HG03378 (cell line): ENCODE results near the gene RBM12.

Experiments used
- ATAC-seq: cut with Tn5 transposase; IDR thresholded peaks from one replicate; pipeline ENCODE4 v1.9.1; 2021; ENCODE audit warnings: mild to moderate bottlenecking, moderate library complexity; ENCODE audit not compliant: unreplicated experiment

The RBM12 gene

GRCh38 chr20:35621560-35621946, 43.1 kb downstream of the RBM12 start:
- no peak for ATAC-seq

- ATAC-seq, result no peak
These were observed 43.7 kb downstream of the RBM12 start for GRCh38 chr20:35620818-35621559.

GRCh38 chr20:35619196-35620095, 45.3 kb downstream of the RBM12 start:
- no peak for ATAC-seq

- ATAC-seq, result no peak
These were observed 46.2 kb downstream of the RBM12 start for GRCh38 chr20:35618263-35619131.

- no peak for ATAC-seq
These were observed 47.1 kb downstream of the RBM12 start for GRCh38 chr20:35617397-35618262.

- no peak for ATAC-seq
These were observed 48.0 kb downstream of the RBM12 start for GRCh38 chr20:35616465-35617396.

GRCh38 chr20:35615667-35616464, 48.8 kb downstream of the RBM12 start, which contains the start of gene SPAG4:
SPAG4 (plus strand) TSS chr20:35615829; CDS start chr20:35616004, 175 bp downstream.
- peak; percentile 84 for ATAC-seq

GRCh38 chr20:35611482-35611881, 53.2 kb downstream of the RBM12 start:
- no peak for ATAC-seq

GRCh38 chr20:35610833-35611427, 53.8 kb downstream of the RBM12 start:
- ATAC-seq, result no peak

GRCh38 chr20:35607003-35607735, 57.5 kb downstream of the RBM12 start:
- ATAC-seq, result no peak

- ATAC-seq, result no peak
These were observed 58.6 kb downstream of the RBM12 start for GRCh38 chr20:35606127-35606526.

- no peak for ATAC-seq
These were observed 60.3 kb downstream of the RBM12 start for GRCh38 chr20:35604449-35604747.

- ATAC-seq, result no peak
These were observed 60.8 kb downstream of the RBM12 start for GRCh38 chr20:35603695-35604448.

GRCh38 chr20:35602851-35603495, 61.7 kb downstream of the RBM12 start:
- no peak for ATAC-seq

- no peak for ATAC-seq
These were observed 62.7 kb downstream of the RBM12 start for GRCh38 chr20:35601990-35602389.
